B cell (primary cell): ENCODE results near the gene ANKFY1. TPM values are rescaled to one million over a fixed set of nuclear protein-coding genes. Genes with fewer than 3 reads are reported as not detected.
A peak's percentile ranks its signal among the peaks of the same experiment; 100 is the strongest.

Experiments
- ATAC-seq: fragments of 200-7000 bp; cut with Tn5 transposase; one replicate; pipeline ENCODE4 v1.10.0; 2021; ENCODE audit warnings: low read depth, mild to moderate bottlenecking, moderate number of reproducible peaks, moderate library complexity
- CTCF ChIA-PET: fragments of 350-600 bp; sonication (Branson Sonifier 250); formaldehyde crosslinking; loops from one replicate; lab custom pipeline; 2021; ENCODE audit warnings: antibody characterized with exemption, inconsistent platforms; lab: Charles Lee
- POLR2A ChIA-PET: fragments of 350-600 bp; sonication (Branson Sonifier 250); formaldehyde crosslinking; loops from one replicate; lab custom pipeline; 2021; ENCODE audit warnings: antibody characterized with exemption; lab: Charles Lee
- DNase-seq: peaks from one replicate; pipeline ENCODE4 v3.0.0; 2013
- H2AFZ ChIP-seq: 2 replicates; pipeline ENCODE4 v1.6.1; 2012; ENCODE audit warnings: mild to moderate bottlenecking, low read depth, low read length; ENCODE audit not compliant: insufficient read depth, poor library complexity, severe bottlenecking
- H3K27ac ChIP-seq, 2 donors: 1 replicate in 1 of 2; 2 replicates in 1 of 2; pipeline ENCODE4 v1.5.1; 2012 to 2013; ENCODE audit warnings: low read length in 2 of 2, mild to moderate bottlenecking in 2 of 2, moderate library complexity in 1 of 2
- H3K27me3 ChIP-seq, 4 experiments: fragments of 200-600 bp in 1 of 4; sonication (generic) in 1 of 4; replicated peaks in 1 of 4; 1 replicate in 2 of 4; 2 replicates in 2 of 4; pipeline versions ENCODE4 v1.6.1 to v1.7.0; 2013 to 2016; ENCODE audit warnings: low read length in 3 of 4, mild to moderate bottlenecking in 2 of 4, mixed read lengths in 1 of 4, moderate library complexity in 1 of 4; ENCODE audit not compliant: insufficient read depth in 4 of 4, control insufficient read depth in 3 of 4; ENCODE audit errors: control extremely low read depth in 1 of 4
- H3K36me3 ChIP-seq, 2 experiments: replicated peaks in 1 of 2; 1 replicate in 1 of 2; 2 replicates in 1 of 2; pipeline versions ENCODE4 v1.6.1 to v1.7.1; 2013; ENCODE audit warnings: low read length in 1 of 2; ENCODE audit not compliant: insufficient read depth in 2 of 2, control insufficient read depth in 1 of 2; ENCODE audit errors: control extremely low read depth in 1 of 2, extremely low read depth in 1 of 2
- H3K4me1 ChIP-seq, 2 donors: fragments of 200-600 bp in 1 of 2; sonication (generic) in 1 of 2; 1 replicate in 1 of 2; 2 replicates in 1 of 2; pipeline versions ENCODE4 v1.5.1 to v1.6.1; 2013 to 2017; ENCODE audit warnings: low read length in 2 of 2; ENCODE audit not compliant: control insufficient read depth in 2 of 2, insufficient read depth in 2 of 2
- H3K4me2 ChIP-seq: replicated peaks from 2 replicates; pipeline ENCODE3; 2012; ENCODE audit warnings: mild to moderate bottlenecking, low read depth, low read length; ENCODE audit not compliant: poor library complexity, severe bottlenecking
- H3K4me3 ChIP-seq, 5 experiments: fragments of 200-600 bp in 1 of 5; sonication (generic) in 1 of 5; 1 replicate in 3 of 5; 2 replicates in 2 of 5; pipeline versions ENCODE4 v1.5.1 to v1.7.0; 2011 to 2016; ENCODE audit warnings: low read length in 4 of 5, mild to moderate bottlenecking in 4 of 5, low read depth in 2 of 5, control low read depth in 1 of 5, moderate library complexity in 1 of 5; ENCODE audit not compliant: insufficient read depth in 1 of 5; ENCODE audit errors: control extremely low read depth in 1 of 5, extremely low read depth in 1 of 5
- H3K79me2 ChIP-seq: fragments of 200-600 bp; sonication (generic); one replicate; pipeline ENCODE4 v1.6.0; 2016; ENCODE audit warnings: low read length; ENCODE audit not compliant: control insufficient read depth, insufficient read depth
- H3K9ac ChIP-seq: fragments of 200-600 bp; sonication (generic); 2 replicates; pipeline ENCODE4 v1.6.1; 2017; ENCODE audit warnings: mild to moderate bottlenecking, low read length, moderate library complexity
- H3K9me3 ChIP-seq, 3 donors: one replicate each; pipeline versions ENCODE4 v1.6.1 to v1.7.1; 2013; ENCODE audit warnings: low read length in 2 of 3; ENCODE audit not compliant: control insufficient read depth in 2 of 3, insufficient read depth in 1 of 3; ENCODE audit errors: control extremely low read depth in 1 of 3
- H4K20me1 ChIP-seq: 2 replicates; pipeline ENCODE4 v1.6.0; 2012; ENCODE audit warnings: mild to moderate bottlenecking, low read length; ENCODE audit not compliant: insufficient read depth, control insufficient read depth, poor library complexity, severe bottlenecking
- H3K27ac Mint-ChIP-seq: one replicate; pipeline ENCODE4 v1.8.0; 2021; ENCODE audit warnings: mixed read lengths
- H3K27me3 Mint-ChIP-seq: one replicate; pipeline ENCODE4 v1.8.0; 2021; ENCODE audit warnings: mixed read lengths
- H3K4me1 Mint-ChIP-seq: one replicate; pipeline ENCODE4 v1.8.0; 2021; ENCODE audit warnings: mixed read lengths
- H3K4me3 Mint-ChIP-seq: one replicate; pipeline ENCODE4 v1.8.0; 2021; ENCODE audit warnings: mixed read lengths
- H3K9me3 Mint-ChIP-seq: one replicate; pipeline ENCODE4 v1.8.0; 2022; ENCODE audit warnings: mixed read lengths; ENCODE audit not compliant: insufficient read depth
- EZH2 ChIP-seq: IDR thresholded peaks from 2 replicates; pipeline ENCODE4 v1.6.1; 2012; ENCODE audit warnings: borderline replicate concordance, low read depth, mild to moderate bottlenecking, moderate library complexity, low read length; ENCODE audit not compliant: insufficient read depth, poor library complexity, severe bottlenecking
- WGBS: methylation state at CpG from one replicate; pipeline ENCODE4 v1.1.5; 2013; ENCODE audit warnings: missing lambda C conversion rate; ENCODE audit not compliant: insufficient coverage; 5-methylcytosine and 5-hydroxymethylcytosine counted together
- intact Hi-C: fragments of 100-400 bp; cut with micrococcal nuclease; formaldehyde crosslinking; loops from one replicate; pipeline ENCODE4 v1.10.0; 2022
- polyA plus RNA-seq: library from polyadenylated mRNA; depleted of rRNA; stranded (reverse); fragments of >200 nt; gene quantifications from 2 replicates; pipeline ENCODE4 v1.2.3, GENCODE V29; 2012
- total RNA-seq, 2 donors: library from RNA; stranded (reverse); fragments of 120-200 nt in 1 of 2; gene quantifications; 1 replicate in 1 of 2; 2 replicates in 1 of 2; pipeline versions ENCODE4 v1.2.3 to v1.2.4, GENCODE V29; 2013 to 2022
- TF ChIP-seq, protein P1 (sequence below): fragments of 200-600 bp; IDR thresholded peaks from one replicate; pipeline ENCODE4 v1.8.0; 2022; ENCODE audit warnings: antibody characterized with exemption, mild to moderate bottlenecking

The ANKFY1 gene
- total and polyA plus RNA-seq, 2 donors (not counting 1 experiment from before 2014, with no cell fraction given), result 23.1 to 63.9 TPM

GRCh38 chr17:4206962-4207361 is 56.8 kb downstream of the ANKFY1 start:
- DNase-seq (peak; percentile 14), ATAC-seq (no peak)
- intact Hi-C loops, result no loop called here
- Mint-ChIP-seq H3K27me3 (no peaks in the 10 kb centered on the region), H3K27ac (no peak overlapping the region), H3K4me3 (no peak overlapping the region), H3K9me3 (no peaks in the 10 kb centered on the region), H3K4me1 (peaks cover 4% of the 10 kb centered on the region)
- no peak for TF ChIP-seq EZH2
- TF ChIP-seq, protein P1, sequence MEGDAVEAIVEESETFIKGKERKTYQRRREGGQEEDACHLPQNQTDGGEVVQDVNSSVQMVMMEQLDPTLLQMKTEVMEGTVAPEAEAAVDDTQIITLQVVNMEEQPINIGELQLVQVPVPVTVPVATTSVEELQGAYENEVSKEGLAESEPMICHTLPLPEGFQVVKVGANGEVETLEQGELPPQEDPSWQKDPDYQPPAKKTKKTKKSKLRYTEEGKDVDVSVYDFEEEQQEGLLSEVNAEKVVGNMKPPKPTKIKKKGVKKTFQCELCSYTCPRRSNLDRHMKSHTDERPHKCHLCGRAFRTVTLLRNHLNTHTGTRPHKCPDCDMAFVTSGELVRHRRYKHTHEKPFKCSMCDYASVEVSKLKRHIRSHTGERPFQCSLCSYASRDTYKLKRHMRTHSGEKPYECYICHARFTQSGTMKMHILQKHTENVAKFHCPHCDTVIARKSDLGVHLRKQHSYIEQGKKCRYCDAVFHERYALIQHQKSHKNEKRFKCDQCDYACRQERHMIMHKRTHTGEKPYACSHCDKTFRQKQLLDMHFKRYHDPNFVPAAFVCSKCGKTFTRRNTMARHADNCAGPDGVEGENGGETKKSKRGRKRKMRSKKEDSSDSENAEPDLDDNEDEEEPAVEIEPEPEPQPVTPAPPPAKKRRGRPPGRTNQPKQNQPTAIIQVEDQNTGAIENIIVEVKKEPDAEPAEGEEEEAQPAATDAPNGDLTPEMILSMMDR, result no peak
- Histone ChIP-seq H3K9me3 (no peaks in the 10 kb centered on the region), H3K4me3 (no peak overlapping the region), H3K36me3 (peaks cover 9 to 62% of the 10 kb centered on the region in 2 experiments), H3K4me2 (no peak overlapping the region), H3K27me3 (no peaks in the 10 kb centered on the region), H2AFZ (no peak overlapping the region), H3K9ac (no peak overlapping the region), H4K20me1 (peaks cover 27% of the 10 kb centered on the region), H3K27ac (no peak overlapping the region), H3K79me2 (peaks cover 16% of the 10 kb centered on the region), H3K4me1 (peaks cover 5 to 6% of the 10 kb centered on the region in 2 donors)
- 2% methylated on average over 6 of the region's 10 CpGs for WGBS
- CTCF ChIA-PET, result interaction anchor here (0.8 to 2.6 kb wide), 3 partner anchors 9 to 204 kb away, joined by 3 to 12 read pairs (median 4); no protein-coding TSS in a partner anchor
- POLR2A ChIA-PET, result no interaction called here

DNA sequence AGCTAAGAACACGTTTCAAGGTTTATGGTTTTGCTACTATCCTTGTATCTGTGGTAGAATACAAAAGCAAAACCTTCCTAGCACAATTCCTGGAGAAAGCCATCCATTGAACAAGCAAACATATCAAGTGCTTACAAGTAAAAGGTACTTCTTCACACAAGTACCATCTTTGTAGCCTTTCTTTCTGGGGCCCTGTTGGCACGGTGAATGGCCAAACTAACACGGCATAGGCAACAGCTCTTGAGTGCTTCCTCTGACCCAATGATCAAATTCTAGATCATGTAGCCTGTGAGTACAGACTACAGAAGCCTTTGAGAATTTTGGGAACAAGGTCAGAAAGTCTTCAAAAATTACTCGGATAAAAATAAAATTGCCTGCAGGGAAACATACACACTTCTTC is 57.9 kb downstream of the ANKFY1 start:
- DNase-seq (no peak), ATAC-seq (no peak)
- WGBS, result 93% methylated on average over 3 of the region's 4 CpGs
- intact Hi-C loops, result no loop called here
- Histone ChIP-seq H2AFZ (no peak overlapping the region), H3K4me1 (peaks cover 5 to 6% of the 10 kb centered on the region in 2 donors), H3K79me2 (peaks cover 6% of the 10 kb centered on the region), H3K27me3 (no peaks in the 10 kb centered on the region), H3K36me3 (peaks cover 7 to 68% of the 10 kb centered on the region in 2 experiments), H3K9ac (no peak overlapping the region), H4K20me1 (peaks cover 17% of the 10 kb centered on the region), H3K4me2 (no peak overlapping the region), H3K4me3 (no peak overlapping the region), H3K27ac (no peak overlapping the region), H3K9me3 (no peaks in the 10 kb centered on the region)
- Mint-ChIP-seq H3K4me1 (peaks cover 4% of the 10 kb centered on the region), H3K27ac (no peak overlapping the region), H3K4me3 (no peak overlapping the region), H3K9me3 (no peaks in the 10 kb centered on the region), H3K27me3 (no peaks in the 10 kb centered on the region)
- POLR2A ChIA-PET, result interaction anchor here (0.6 kb wide), 1 partner anchor 1286 kb away, joined by 5 read pairs; no protein-coding TSS in a partner anchor
- CTCF ChIA-PET, result interaction anchor here (0.7 to 2.6 kb wide), 4 partner anchors 10 to 1824 kb away, joined by 4 to 12 read pairs (median 7); no protein-coding TSS in a partner anchor
- TF ChIP-seq, protein P1, result no peak
- TF ChIP-seq EZH2, result no peak
